ENCODE measurements around the gene ZC3H13.

Gene ZC3H13

GRCh38 chr13:45932676-45933075, 119.9 kb downstream of the ZC3H13 start:
- Histone ChIP-seq H3K36me3 (ENCODE audit: insufficient read depth, low read length) (no peaks in the 10 kb centered on the region), H3K9me3 (ENCODE audit: low read length) (no peaks in the 10 kb centered on the region), H3K9ac (ENCODE audit: low read length) (no peak overlapping the region), H3K27ac (ENCODE audit: low read depth, low read length) (no peak overlapping the region), H3K27me3 (ENCODE audit: control insufficient read depth in 1 of 2, insufficient read depth in 2 of 2, low read length in 2 of 2) (no peaks in the 10 kb centered on the region), H3K4me3 (ENCODE audit: low read depth in 1 of 2, low read length in 2 of 2) (no peak overlapping the region), H3K4me1 (ENCODE audit: insufficient read depth, low read length) (no peaks in the 10 kb centered on the region)

GRCh38 chr13:45932172-45932571, 120.4 kb downstream of the ZC3H13 start:
- Histone ChIP-seq H3K9me3 (ENCODE audit: low read length) (no peaks in the 10 kb centered on the region), H3K4me1 (ENCODE audit: insufficient read depth, low read length) (no peaks in the 10 kb centered on the region), H3K27me3 (ENCODE audit: control insufficient read depth in 1 of 2, insufficient read depth in 2 of 2, low read length in 2 of 2) (no peaks in the 10 kb centered on the region), H3K9ac (ENCODE audit: low read length) (no peak overlapping the region), H3K4me3 (ENCODE audit: low read depth in 1 of 2, low read length in 2 of 2) (no peak overlapping the region), H3K36me3 (ENCODE audit: insufficient read depth, low read length) (no peaks in the 10 kb centered on the region), H3K27ac (ENCODE audit: low read depth, low read length) (no peak overlapping the region)

GRCh38 chr13:45931211-45931610, 121.3 kb downstream of the ZC3H13 start:
- no peaks in the 10 kb centered on the region for H3K36me3 ChIP-seq (ENCODE audit: insufficient read depth, low read length)
- no peak overlapping the region for H3K9ac ChIP-seq (ENCODE audit: low read length)
- no peaks in the 10 kb centered on the region for H3K4me1 ChIP-seq (ENCODE audit: insufficient read depth, low read length)
- H3K27me3 ChIP-seq (ENCODE audit: control insufficient read depth in 1 of 2, insufficient read depth in 2 of 2, low read length in 2 of 2), result no peaks in the 10 kb centered on the region
- no peak overlapping the region for H3K27ac ChIP-seq (ENCODE audit: low read depth, low read length)
- no peak overlapping the region for H3K4me3 ChIP-seq (ENCODE audit: low read depth in 1 of 2, low read length in 2 of 2)
- no peaks in the 10 kb centered on the region for H3K9me3 ChIP-seq (ENCODE audit: low read length)

GRCh38 chr13:45930177-45930576, 122.4 kb downstream of the ZC3H13 start:
- no peaks in the 10 kb centered on the region for H3K36me3 ChIP-seq (ENCODE audit: insufficient read depth, low read length)
- H3K27ac ChIP-seq (ENCODE audit: low read depth, low read length), result no peak overlapping the region
- H3K27me3 ChIP-seq (ENCODE audit: control insufficient read depth in 1 of 2, insufficient read depth in 2 of 2, low read length in 2 of 2), result no peaks in the 10 kb centered on the region
- no peak overlapping the region for H3K4me3 ChIP-seq (ENCODE audit: low read depth in 1 of 2, low read length in 2 of 2)
- H3K9me3 ChIP-seq (ENCODE audit: low read length), result no peaks in the 10 kb centered on the region
- H3K9ac ChIP-seq (ENCODE audit: low read length), result no peak overlapping the region
- H3K4me1 ChIP-seq (ENCODE audit: insufficient read depth, low read length), result no peaks in the 10 kb centered on the region

- Histone ChIP-seq H3K4me1 (ENCODE audit: insufficient read depth, low read length) (no peaks in the 10 kb centered on the region), H3K4me3 (ENCODE audit: low read depth in 1 of 2, low read length in 2 of 2) (no peak overlapping the region), H3K27me3 (ENCODE audit: control insufficient read depth in 1 of 2, insufficient read depth in 2 of 2, low read length in 2 of 2) (no peaks in the 10 kb centered on the region), H3K36me3 (ENCODE audit: insufficient read depth, low read length) (no peaks in the 10 kb centered on the region), H3K9ac (ENCODE audit: low read length) (no peak overlapping the region), H3K9me3 (ENCODE audit: low read length) (no peaks in the 10 kb centered on the region), H3K27ac (ENCODE audit: low read depth, low read length) (no peak overlapping the region)
Observed at GRCh38 chr13:45928843-45929242, 123.7 kb downstream of the ZC3H13 start.

GRCh38 chr13:45928176-45928575, 124.4 kb downstream of the ZC3H13 start:
- H3K27ac ChIP-seq (ENCODE audit: low read depth, low read length), result no peak overlapping the region

GRCh38 chr13:45926741-45927140, 125.8 kb downstream of the ZC3H13 start:
- Histone ChIP-seq H3K4me3 (ENCODE audit: low read depth in 1 of 2, low read length in 2 of 2) (no peak overlapping the region), H3K9ac (ENCODE audit: low read length) (no peak overlapping the region), H3K27ac (ENCODE audit: low read depth, low read length) (no peak overlapping the region), H3K27me3 (ENCODE audit: control insufficient read depth in 1 of 2, insufficient read depth in 2 of 2, low read length in 2 of 2) (no peaks in the 10 kb centered on the region), H3K9me3 (ENCODE audit: low read length) (no peaks in the 10 kb centered on the region), H3K36me3 (ENCODE audit: insufficient read depth, low read length) (no peaks in the 10 kb centered on the region), H3K4me1 (ENCODE audit: insufficient read depth, low read length) (no peaks in the 10 kb centered on the region)

More at GRCh38 chr13:45928176-45928575, 124.4 kb downstream of the ZC3H13 start:
- Histone ChIP-seq H3K9ac (ENCODE audit: low read length) (no peak overlapping the region), H3K27me3 (ENCODE audit: control insufficient read depth in 1 of 2, insufficient read depth in 2 of 2, low read length in 2 of 2) (no peaks in the 10 kb centered on the region), H3K36me3 (ENCODE audit: insufficient read depth, low read length) (no peaks in the 10 kb centered on the region), H3K4me3 (ENCODE audit: low read depth in 1 of 2, low read length in 2 of 2) (no peak overlapping the region), H3K4me1 (ENCODE audit: insufficient read depth, low read length) (no peaks in the 10 kb centered on the region), H3K9me3 (ENCODE audit: low read length) (no peaks in the 10 kb centered on the region)

GRCh38 chr13:45925151-45925550, 127.4 kb downstream of the ZC3H13 start:
- H3K9ac ChIP-seq (ENCODE audit: low read length), result no peak overlapping the region
- no peaks in the 10 kb centered on the region for H3K36me3 ChIP-seq (ENCODE audit: insufficient read depth, low read length)
- no peaks in the 10 kb centered on the region for H3K4me1 ChIP-seq (ENCODE audit: insufficient read depth, low read length)
- no peak overlapping the region for H3K27ac ChIP-seq (ENCODE audit: low read depth, low read length)
- no peaks in the 10 kb centered on the region for H3K9me3 ChIP-seq (ENCODE audit: low read length)
- no peak overlapping the region for H3K4me3 ChIP-seq (ENCODE audit: low read depth in 1 of 2, low read length in 2 of 2)
- H3K27me3 ChIP-seq (ENCODE audit: control insufficient read depth in 1 of 2, insufficient read depth in 2 of 2, low read length in 2 of 2), result no peaks in the 10 kb centered on the region

GRCh38 chr13:45921162-45921736, 131.3 kb downstream of the ZC3H13 start:
- no peaks in the 10 kb centered on the region for H3K9me3 ChIP-seq (ENCODE audit: low read length)
- no peaks in the 10 kb centered on the region for H3K27me3 ChIP-seq (ENCODE audit: control insufficient read depth in 1 of 2, insufficient read depth in 2 of 2, low read length in 2 of 2)
- no peak overlapping the region for H3K4me3 ChIP-seq (ENCODE audit: low read depth in 1 of 2, low read length in 2 of 2)
- no peaks in the 10 kb centered on the region for H3K4me1 ChIP-seq (ENCODE audit: insufficient read depth, low read length)
- no peak overlapping the region for H3K9ac ChIP-seq (ENCODE audit: low read length)
- no peak overlapping the region for H3K27ac ChIP-seq (ENCODE audit: low read depth, low read length)
- no peaks in the 10 kb centered on the region for H3K36me3 ChIP-seq (ENCODE audit: insufficient read depth, low read length)

- Histone ChIP-seq H3K4me1 (ENCODE audit: insufficient read depth, low read length) (no peaks in the 10 kb centered on the region), H3K27ac (ENCODE audit: low read depth, low read length) (no peak overlapping the region), H3K9me3 (ENCODE audit: low read length) (no peaks in the 10 kb centered on the region), H3K4me3 (ENCODE audit: low read depth in 1 of 2, low read length in 2 of 2) (no peak overlapping the region), H3K9ac (ENCODE audit: low read length) (no peak overlapping the region), H3K36me3 (ENCODE audit: insufficient read depth, low read length) (no peaks in the 10 kb centered on the region), H3K27me3 (ENCODE audit: control insufficient read depth in 1 of 2, insufficient read depth in 2 of 2, low read length in 2 of 2) (no peaks in the 10 kb centered on the region)
Observed at GRCh38 chr13:45918597-45918996, 133.9 kb downstream of the ZC3H13 start.

GRCh38 chr13:45917019-45917418, 135.5 kb downstream of the ZC3H13 start:
- Histone ChIP-seq H3K27ac (ENCODE audit: low read depth, low read length) (no peak overlapping the region), H3K4me1 (ENCODE audit: insufficient read depth, low read length) (no peaks in the 10 kb centered on the region), H3K27me3 (ENCODE audit: control insufficient read depth in 1 of 2, insufficient read depth in 2 of 2, low read length in 2 of 2) (no peaks in the 10 kb centered on the region), H3K9ac (ENCODE audit: low read length) (no peak overlapping the region), H3K36me3 (ENCODE audit: insufficient read depth, low read length) (no peaks in the 10 kb centered on the region), H3K4me3 (ENCODE audit: low read depth in 1 of 2, low read length in 2 of 2) (no peak overlapping the region), H3K9me3 (ENCODE audit: low read length) (no peaks in the 10 kb centered on the region)

GRCh38 chr13:45915686-45916439, 136.7 kb downstream of the ZC3H13 start:
- H3K9me3 ChIP-seq (ENCODE audit: low read length), result no peaks in the 10 kb centered on the region

More at GRCh38 chr13:45915686-45916439, 136.7 kb downstream of the ZC3H13 start:
- Histone ChIP-seq H3K27ac (ENCODE audit: low read depth, low read length) (no peak overlapping the region), H3K36me3 (ENCODE audit: insufficient read depth, low read length) (no peaks in the 10 kb centered on the region), H3K4me1 (ENCODE audit: insufficient read depth, low read length) (no peaks in the 10 kb centered on the region), H3K9ac (ENCODE audit: low read length) (no peak overlapping the region), H3K4me3 (ENCODE audit: low read depth in 1 of 2, low read length in 2 of 2) (no peak overlapping the region), H3K27me3 (ENCODE audit: control insufficient read depth in 1 of 2, insufficient read depth in 2 of 2, low read length in 2 of 2) (no peaks in the 10 kb centered on the region)

Measured in muscle layer of colon (tissue), 2 donors.